ENCODE measurements around the gene ZC3H10. TPM values are rescaled to one million over a fixed set of nuclear protein-coding genes. Genes with fewer than 3 reads are reported as not detected.

Gene ZC3H10
- total RNA-seq, 1 donor from 2014 or later = 4.9 TPM

DNA sequence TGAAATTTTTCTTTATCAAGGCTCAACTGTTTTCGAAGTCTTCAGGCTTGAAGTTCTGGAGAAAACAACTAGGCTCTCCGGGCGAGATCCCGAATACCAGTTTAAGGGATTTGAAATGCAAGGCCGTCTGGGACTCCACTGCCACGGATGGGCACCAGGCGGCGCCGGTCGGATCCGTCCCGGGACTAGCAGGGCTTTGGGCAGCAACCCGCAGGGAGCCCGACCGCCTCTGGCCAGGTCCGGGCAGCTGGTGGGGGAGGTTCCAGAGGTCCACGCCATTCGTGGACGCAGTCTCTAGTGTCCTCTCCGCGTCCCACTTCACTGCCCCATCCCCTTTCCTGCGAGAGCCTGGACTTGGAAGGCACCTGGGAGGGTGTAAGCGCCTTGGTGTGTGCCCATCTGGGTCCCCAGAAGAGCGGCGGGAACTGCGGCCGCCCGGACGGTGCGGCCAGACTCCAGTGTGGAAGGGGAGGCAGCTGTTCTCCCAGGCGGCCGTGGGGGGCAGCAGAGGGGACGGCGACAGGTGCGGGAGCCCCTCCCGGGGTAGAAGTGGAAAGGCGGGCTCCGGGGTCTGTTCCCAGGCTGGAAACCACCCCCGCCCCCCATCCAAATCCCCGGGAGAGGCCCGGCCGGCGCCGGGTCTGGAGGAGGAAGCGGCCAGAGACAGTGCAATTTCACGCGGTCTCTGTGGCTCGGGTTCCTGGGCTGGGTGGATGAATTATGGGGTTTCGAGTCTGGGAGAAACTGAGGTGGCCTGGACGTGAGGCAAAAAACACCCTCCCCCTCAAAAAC, 38.9 kb upstream of the ZC3H10 start:
- Histone ChIP-seq H3K4me3 (peak overlapping the region; percentile 70), H3K27ac (replicated peaks) (peak overlapping the region; percentile 69), H3K36me3 (no peaks in the 10 kb centered on the region), H3K9me3 (replicated peaks) (no peaks in the 10 kb centered on the region), H3K27me3 (ENCODE audit: low read depth) (peaks cover 24% of the 10 kb centered on the region), H3K4me1 (peaks cover 21% of the 10 kb centered on the region)
- intact Hi-C loops (cut with micrococcal nuclease) = no loop called here
- peak; percentile 83 for DNase-seq
- TF ChIP-seq, protein P1, sequence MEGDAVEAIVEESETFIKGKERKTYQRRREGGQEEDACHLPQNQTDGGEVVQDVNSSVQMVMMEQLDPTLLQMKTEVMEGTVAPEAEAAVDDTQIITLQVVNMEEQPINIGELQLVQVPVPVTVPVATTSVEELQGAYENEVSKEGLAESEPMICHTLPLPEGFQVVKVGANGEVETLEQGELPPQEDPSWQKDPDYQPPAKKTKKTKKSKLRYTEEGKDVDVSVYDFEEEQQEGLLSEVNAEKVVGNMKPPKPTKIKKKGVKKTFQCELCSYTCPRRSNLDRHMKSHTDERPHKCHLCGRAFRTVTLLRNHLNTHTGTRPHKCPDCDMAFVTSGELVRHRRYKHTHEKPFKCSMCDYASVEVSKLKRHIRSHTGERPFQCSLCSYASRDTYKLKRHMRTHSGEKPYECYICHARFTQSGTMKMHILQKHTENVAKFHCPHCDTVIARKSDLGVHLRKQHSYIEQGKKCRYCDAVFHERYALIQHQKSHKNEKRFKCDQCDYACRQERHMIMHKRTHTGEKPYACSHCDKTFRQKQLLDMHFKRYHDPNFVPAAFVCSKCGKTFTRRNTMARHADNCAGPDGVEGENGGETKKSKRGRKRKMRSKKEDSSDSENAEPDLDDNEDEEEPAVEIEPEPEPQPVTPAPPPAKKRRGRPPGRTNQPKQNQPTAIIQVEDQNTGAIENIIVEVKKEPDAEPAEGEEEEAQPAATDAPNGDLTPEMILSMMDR (IDR thresholded peaks at IDR 0.05; ENCODE audit: borderline replicate concordance) = peak; percentile 80

DNA sequence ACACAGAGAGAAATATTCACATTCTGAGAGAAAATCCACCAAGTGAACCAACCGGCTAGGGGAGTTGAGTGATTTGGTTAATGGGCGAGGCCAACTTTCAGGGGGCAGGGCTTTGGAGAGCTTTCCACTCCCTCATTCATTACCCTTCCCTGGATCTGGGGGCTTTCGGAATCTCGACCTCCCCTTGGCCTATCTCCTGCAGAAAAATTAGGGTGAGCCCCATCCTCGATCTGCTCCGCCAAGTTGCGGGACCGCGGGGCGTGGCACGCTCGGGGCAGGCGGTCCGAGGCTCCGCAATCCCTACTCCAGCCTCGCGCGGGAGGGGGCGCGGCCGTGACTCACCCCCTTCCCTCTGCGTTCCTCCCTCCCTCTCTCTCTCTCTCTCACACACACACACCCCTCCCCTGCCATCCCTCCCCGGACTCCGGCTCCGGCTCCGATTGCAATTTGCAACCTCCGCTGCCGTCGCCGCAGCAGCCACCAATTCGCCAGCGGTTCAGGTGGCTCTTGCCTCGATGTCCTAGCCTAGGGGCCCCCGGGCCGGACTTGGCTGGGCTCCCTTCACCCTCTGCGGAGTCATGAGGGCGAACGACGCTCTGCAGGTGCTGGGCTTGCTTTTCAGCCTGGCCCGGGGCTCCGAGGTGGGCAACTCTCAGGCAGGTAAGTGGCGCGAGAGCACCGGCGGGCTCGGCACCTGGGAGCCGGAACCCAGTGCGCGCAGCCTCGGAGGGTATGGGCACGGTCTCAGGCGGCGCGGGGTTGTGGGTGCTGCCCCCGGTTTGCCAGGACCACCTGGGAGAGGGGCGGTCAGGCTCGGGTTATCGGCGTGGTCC, 38.1 kb upstream of the ZC3H10 start, which contains the start of gene ERBB3:
Gene ERBB3 (plus strand): TSS at position 443 of the 833 bp plus-strand sequence. CDS start 136 bp downstream, at position 579.
- peak within 1 kb of the TSS; percentile 69 for H3K27ac ChIP-seq (replicated peaks)
- H3K36me3 ChIP-seq = no peaks in the 10 kb centered on the region
- H3K9me3 ChIP-seq (replicated peaks) = no peaks in the 10 kb centered on the region
- peak within 1 kb of the TSS; percentile 70 for H3K4me3 ChIP-seq
- peak; percentile 57 for DNase-seq
- H3K27me3 ChIP-seq (ENCODE audit: low read depth) = peaks cover 17% of the 10 kb centered on the region
- TF ChIP-seq, protein P1 (IDR thresholded peaks at IDR 0.05; ENCODE audit: borderline replicate concordance) = no peak
- intact Hi-C loops (cut with micrococcal nuclease) = no loop called here
- H3K4me1 ChIP-seq = peaks cover 21% of the 10 kb centered on the region

GRCh38 chr12:56080556-56081138, 37.4 kb upstream of the ZC3H10 start:
- Histone ChIP-seq H3K27ac (replicated peaks) (peak overlapping the region; percentile 40), H3K36me3 (no peaks in the 10 kb centered on the region), H3K4me1 (peaks cover 21% of the 10 kb centered on the region), H3K27me3 (ENCODE audit: low read depth) (peaks cover 17% of the 10 kb centered on the region), H3K9me3 (replicated peaks) (no peaks in the 10 kb centered on the region), H3K4me3 (peak overlapping the region; percentile 70)
- DNase-seq = no peak
- intact Hi-C loops (cut with micrococcal nuclease) = no loop called here
- TF ChIP-seq, protein P1 (IDR thresholded peaks at IDR 0.05; ENCODE audit: borderline replicate concordance) = no peak

GRCh38 chr12:56081393-56082347, 36.4 kb upstream of the ZC3H10 start:
- peak overlapping the region; percentile 27 for H3K27ac ChIP-seq (replicated peaks)
- H3K4me3 ChIP-seq = peak overlapping the region; percentile 70
- intact Hi-C loops (cut with micrococcal nuclease) = no loop called here
- H3K27me3 ChIP-seq (ENCODE audit: low read depth) = peaks cover 17% of the 10 kb centered on the region
- no peaks in the 10 kb centered on the region for H3K36me3 ChIP-seq
- DNase-seq = no peak
- TF ChIP-seq, protein P1 (IDR thresholded peaks at IDR 0.05; ENCODE audit: borderline replicate concordance) = no peak
- peaks cover 27% of the 10 kb centered on the region for H3K4me1 ChIP-seq
- H3K9me3 ChIP-seq (replicated peaks) = no peaks in the 10 kb centered on the region

All from left ventricle myocardium inferior (tissue), 1 donor.